Transverse colon (tissue), 3 donors: ENCODE results near the gene CABLES2.

ENCODE experiments used
- POLR2A ChIP-seq: fragments of 450-650 bp; IDR thresholded peaks from one replicate; pipeline ENCODE4 v1.6.1; 2016; ENCODE audit warnings: antibody characterized with exemption, mild to moderate bottlenecking, moderate library complexity
- TF ChIP-seq, protein P1 (sequence below), 5 experiments: fragments of 200-600 bp in 3 of 5; fragments of 450-650 bp in 2 of 5; sonication (generic) in 3 of 5; IDR thresholded peaks; 1 replicate in 2 of 5; 2 replicates in 3 of 5; pipeline ENCODE4 v1.5.1; 2016 to 2017; ENCODE audit warnings: antibody characterized with exemption in 5 of 5, inconsistent platforms in 3 of 5, mild to moderate bottlenecking in 2 of 5, moderate library complexity in 1 of 5

DNA sequence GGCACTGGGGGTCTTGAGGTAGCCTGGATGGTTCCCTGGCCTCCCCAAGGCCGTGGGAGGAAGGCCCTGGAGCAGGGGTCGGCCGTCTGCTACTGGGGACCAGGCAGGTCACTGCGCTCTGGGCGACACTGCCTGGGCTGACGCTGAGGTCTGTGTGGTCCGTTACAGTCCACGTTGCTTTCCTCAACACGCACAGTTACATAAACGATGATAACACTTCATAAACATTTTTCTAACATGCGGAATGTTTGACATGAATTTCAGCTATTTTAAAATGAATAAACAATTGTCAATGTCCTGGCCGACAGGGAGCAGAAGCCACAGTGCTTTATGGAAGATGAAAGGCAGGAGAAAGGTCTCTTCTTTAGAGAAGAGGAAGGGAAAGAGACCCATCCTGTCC, 30.4 kb upstream of the CABLES2 start:
- TF ChIP-seq, protein P1, sequence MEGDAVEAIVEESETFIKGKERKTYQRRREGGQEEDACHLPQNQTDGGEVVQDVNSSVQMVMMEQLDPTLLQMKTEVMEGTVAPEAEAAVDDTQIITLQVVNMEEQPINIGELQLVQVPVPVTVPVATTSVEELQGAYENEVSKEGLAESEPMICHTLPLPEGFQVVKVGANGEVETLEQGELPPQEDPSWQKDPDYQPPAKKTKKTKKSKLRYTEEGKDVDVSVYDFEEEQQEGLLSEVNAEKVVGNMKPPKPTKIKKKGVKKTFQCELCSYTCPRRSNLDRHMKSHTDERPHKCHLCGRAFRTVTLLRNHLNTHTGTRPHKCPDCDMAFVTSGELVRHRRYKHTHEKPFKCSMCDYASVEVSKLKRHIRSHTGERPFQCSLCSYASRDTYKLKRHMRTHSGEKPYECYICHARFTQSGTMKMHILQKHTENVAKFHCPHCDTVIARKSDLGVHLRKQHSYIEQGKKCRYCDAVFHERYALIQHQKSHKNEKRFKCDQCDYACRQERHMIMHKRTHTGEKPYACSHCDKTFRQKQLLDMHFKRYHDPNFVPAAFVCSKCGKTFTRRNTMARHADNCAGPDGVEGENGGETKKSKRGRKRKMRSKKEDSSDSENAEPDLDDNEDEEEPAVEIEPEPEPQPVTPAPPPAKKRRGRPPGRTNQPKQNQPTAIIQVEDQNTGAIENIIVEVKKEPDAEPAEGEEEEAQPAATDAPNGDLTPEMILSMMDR (IDR thresholded peaks at IDR 0.05) = no peak
- no peak for TF ChIP-seq POLR2A
